Cardiac muscle cell (in vitro differentiated cells and primary cell): ENCODE measurements around the gene FCN1. TPM values are rescaled to one million over a fixed set of nuclear protein-coding genes. Genes with fewer than 3 reads are reported as not detected.

Source experiments
- DNase-seq, 2 donors: peaks; one replicate each; pipeline versions ENCODE4 v3.0.0 to v3.0.0-alpha.2; 2010 to 2017; ENCODE audit warnings: low read depth in 1 of 2, low spot score in 1 of 2
- H3K27ac ChIP-seq: fragments of 200-600 bp; sonication (generic); 2 replicates; pipeline ENCODE4 v1.5.1; 2016
- H3K27me3 ChIP-seq: fragments of 200-600 bp; sonication (generic); 2 replicates; pipeline ENCODE4 v1.6.0; 2016; ENCODE audit warnings: control low read depth
- H3K36me3 ChIP-seq: fragments of 200-600 bp; sonication (generic); 2 replicates; pipeline ENCODE4 v1.5.1; 2016; ENCODE audit warnings: control low read depth
- H3K4me1 ChIP-seq: fragments of 200-600 bp; sonication (generic); 2 replicates; pipeline ENCODE4 v1.8.1; 2017; ENCODE audit warnings: low read depth, mild to moderate bottlenecking, mixed run types
- H3K4me3 ChIP-seq: fragments of 200-600 bp; sonication (generic); 2 replicates; pipeline ENCODE4 v1.5.1; 2016; ENCODE audit warnings: mild to moderate bottlenecking
- H3K9me3 ChIP-seq: fragments of 200-600 bp; sonication (generic); 2 replicates; pipeline ENCODE4 v1.5.1; 2017; ENCODE audit warnings: low read depth, mild to moderate bottlenecking, control low read depth
- polyA plus RNA-seq: library from polyadenylated mRNA; unstranded; fragments of >200 nt; fragmentation: Nextera tagmentation; extraction: Ambion mirVana; gene quantifications from 2 replicates; pipeline ENCODE4 v1.2.1, GENCODE V29; 2016
- total RNA-seq: library from RNA; depleted of rRNA; stranded (reverse); fragments of >200 nt; gene quantifications from 2 replicates; pipeline ENCODE4 v1.2.3, GENCODE V29; 2016
- TF ChIP-seq, protein P1 (sequence below): IDR thresholded peaks from 2 replicates; pipeline ENCODE4 v1.5.1; 2012; ENCODE audit warnings: low read depth, mild to moderate bottlenecking, low read length

The FCN1 gene
- total and polyA plus RNA-seq, 2 experiments from 2014 or later, result not detected

- Histone ChIP-seq H3K4me3 (no peak overlapping the region), H3K27ac (no peak overlapping the region)
- no peak for DNase-seq
Observed at GRCh38 chr9:134935056-134935640, 17.4 kb upstream of the FCN1 start.

DNA sequence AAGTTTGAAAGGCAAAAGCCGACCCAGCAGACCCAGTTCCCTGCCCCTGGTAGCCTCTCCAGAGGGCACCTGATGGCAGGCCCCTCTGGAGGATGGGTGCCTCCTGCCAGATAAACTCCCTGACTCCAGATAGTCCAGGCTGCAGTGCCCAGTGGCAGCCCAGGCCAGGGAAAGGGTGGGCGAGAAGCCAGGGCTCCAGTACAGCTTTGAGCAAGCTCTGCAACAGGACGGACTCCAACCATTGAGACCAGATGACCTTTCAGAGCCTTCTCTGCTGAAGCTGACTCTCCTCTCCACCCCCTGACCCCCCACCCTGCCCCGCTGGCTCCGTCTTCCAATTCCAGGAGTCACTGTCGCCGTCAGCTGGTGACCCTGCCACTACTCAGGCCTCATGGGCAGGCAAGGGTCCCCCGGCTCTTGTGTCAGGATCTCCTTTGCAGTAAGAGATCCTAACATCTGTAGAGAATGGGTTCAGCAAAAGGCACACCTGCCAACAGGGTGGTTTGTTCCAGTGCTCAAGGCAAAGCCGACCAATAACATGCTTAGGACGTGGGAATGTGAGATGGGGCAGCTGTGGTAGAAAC is 15.5 kb upstream of the FCN1 start:
- no peaks in the 10 kb centered on the region for H3K9me3 ChIP-seq
- TF ChIP-seq, protein P1, sequence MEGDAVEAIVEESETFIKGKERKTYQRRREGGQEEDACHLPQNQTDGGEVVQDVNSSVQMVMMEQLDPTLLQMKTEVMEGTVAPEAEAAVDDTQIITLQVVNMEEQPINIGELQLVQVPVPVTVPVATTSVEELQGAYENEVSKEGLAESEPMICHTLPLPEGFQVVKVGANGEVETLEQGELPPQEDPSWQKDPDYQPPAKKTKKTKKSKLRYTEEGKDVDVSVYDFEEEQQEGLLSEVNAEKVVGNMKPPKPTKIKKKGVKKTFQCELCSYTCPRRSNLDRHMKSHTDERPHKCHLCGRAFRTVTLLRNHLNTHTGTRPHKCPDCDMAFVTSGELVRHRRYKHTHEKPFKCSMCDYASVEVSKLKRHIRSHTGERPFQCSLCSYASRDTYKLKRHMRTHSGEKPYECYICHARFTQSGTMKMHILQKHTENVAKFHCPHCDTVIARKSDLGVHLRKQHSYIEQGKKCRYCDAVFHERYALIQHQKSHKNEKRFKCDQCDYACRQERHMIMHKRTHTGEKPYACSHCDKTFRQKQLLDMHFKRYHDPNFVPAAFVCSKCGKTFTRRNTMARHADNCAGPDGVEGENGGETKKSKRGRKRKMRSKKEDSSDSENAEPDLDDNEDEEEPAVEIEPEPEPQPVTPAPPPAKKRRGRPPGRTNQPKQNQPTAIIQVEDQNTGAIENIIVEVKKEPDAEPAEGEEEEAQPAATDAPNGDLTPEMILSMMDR, result no peak
- H3K4me3 ChIP-seq, result no peak overlapping the region
- no peaks in the 10 kb centered on the region for H3K36me3 ChIP-seq
- H3K4me1 ChIP-seq, result no peaks in the 10 kb centered on the region
- H3K27ac ChIP-seq, result no peak overlapping the region
- DNase-seq, result no peak
- no peaks in the 10 kb centered on the region for H3K27me3 ChIP-seq

More at GRCh38 chr9:134935056-134935640, 17.4 kb upstream of the FCN1 start:
- Histone ChIP-seq H3K9me3 (no peaks in the 10 kb centered on the region), H3K27me3 (no peaks in the 10 kb centered on the region), H3K4me1 (no peaks in the 10 kb centered on the region), H3K36me3 (no peaks in the 10 kb centered on the region)
- TF ChIP-seq, protein P1, result no peak

DNA sequence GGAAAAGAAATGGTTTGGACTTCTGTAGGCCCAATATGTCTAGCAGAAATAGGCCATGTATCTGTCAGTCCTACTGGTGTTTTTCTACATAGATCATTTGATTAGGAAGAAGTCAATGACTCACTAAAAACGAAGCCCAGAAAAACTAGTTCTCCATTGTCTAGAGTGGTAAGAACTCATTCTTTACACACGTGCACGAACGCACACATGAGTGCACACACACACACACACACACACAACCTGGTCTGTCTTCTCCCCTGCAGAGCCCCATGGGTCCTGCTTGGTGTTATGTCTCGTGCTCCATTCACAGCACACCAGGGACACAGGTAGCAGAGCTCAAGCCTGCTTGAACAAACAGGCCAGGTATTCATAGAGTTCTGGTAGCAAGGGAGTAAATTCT is 14.9 kb upstream of the FCN1 start:
- no peak overlapping the region for H3K4me3 ChIP-seq

DNA sequence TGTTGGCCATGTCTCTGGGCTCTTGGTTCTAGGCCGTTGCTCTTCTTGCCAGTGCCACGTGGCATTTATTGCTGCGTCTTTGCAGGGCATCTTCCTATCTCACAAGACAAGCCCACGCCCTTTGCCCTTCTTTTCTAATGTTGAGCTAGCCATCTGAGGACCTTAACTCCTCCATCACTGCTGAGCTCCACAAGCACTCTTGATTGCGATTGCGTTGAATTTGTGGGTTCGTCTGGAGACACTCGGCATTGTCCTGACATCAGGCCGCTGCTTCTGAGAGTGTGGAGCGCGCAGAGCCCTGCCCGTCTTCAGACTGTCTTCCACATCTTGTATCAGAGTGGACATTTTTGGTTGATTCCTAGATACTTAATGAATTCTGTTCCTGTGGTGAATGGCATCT is 14.5 kb upstream of the FCN1 start:
- Histone ChIP-seq H3K4me3 (no peak overlapping the region), H3K9me3 (no peaks in the 10 kb centered on the region), H3K4me1 (no peaks in the 10 kb centered on the region), H3K27me3 (no peaks in the 10 kb centered on the region), H3K36me3 (no peaks in the 10 kb centered on the region), H3K27ac (no peak overlapping the region)
- TF ChIP-seq, protein P1, result no peak
- DNase-seq, result no peak

More for the DNA sequence above, 14.9 kb upstream of the FCN1 start:
- TF ChIP-seq, protein P1, result no peak
- H3K4me1 ChIP-seq, result no peaks in the 10 kb centered on the region
- H3K27me3 ChIP-seq, result no peaks in the 10 kb centered on the region
- H3K36me3 ChIP-seq, result no peaks in the 10 kb centered on the region
- H3K9me3 ChIP-seq, result no peaks in the 10 kb centered on the region
- no peak overlapping the region for H3K27ac ChIP-seq
- no peak for DNase-seq

- DNase-seq, result no peak
- H3K4me1 ChIP-seq, result no peaks in the 10 kb centered on the region
- TF ChIP-seq, protein P1, result no peak
Observed at GRCh38 chr9:134930398-134930797, 12.7 kb upstream of the FCN1 start.

More at GRCh38 chr9:134930398-134930797, 12.7 kb upstream of the FCN1 start:
- H3K9me3 ChIP-seq, result no peaks in the 10 kb centered on the region
- no peak overlapping the region for H3K4me3 ChIP-seq
- H3K36me3 ChIP-seq, result no peaks in the 10 kb centered on the region
- no peaks in the 10 kb centered on the region for H3K27me3 ChIP-seq
- no peak overlapping the region for H3K27ac ChIP-seq
